ENCODE data around the gene SMIM21. TPM values are rescaled to one million over a fixed set of nuclear protein-coding genes. Genes with fewer than 3 reads are reported as not detected.

SMIM21 gene
- polyA plus RNA-seq (not detected in 3 replicates), polyA minus RNA-seq (not detected in 3 replicates)
- not detected for polyA plus RNA-seq (2011; ENCODE audit: low read depth)
- polyA plus RNA-seq (2011; cell fraction: cytosol; rRNA removed) = not detected in 2 replicates
- polyA plus RNA-seq (2011; cell fraction: nucleus; rRNA removed) = not detected in 2 replicates
- not detected in 2 replicates for polyA plus RNA-seq (2012; ENCODE audit: low replicate concordance)
- polyA minus RNA-seq (2011; cell fraction: cytosol; rRNA and poly(A)+ RNA removed) = not detected
- polyA minus RNA-seq (2011; cell fraction: nucleus; rRNA and poly(A)+ RNA removed) = not detected in 2 replicates

- Histone ChIP-seq H3K4me3 (ENCODE audit: control insufficient read depth in 2 of 3, extremely low read depth in 1 of 3, insufficient read depth in 2 of 3, low read depth in 1 of 3, low read length in 3 of 3) (no peak within 1 kb of the TSS), H3K9ac (ENCODE audit: control insufficient read depth, extremely low read depth, insufficient read depth, low read length) (no peak within 1 kb of the TSS), H3K36me3 (ENCODE audit: control insufficient read depth in 2 of 2, extremely low read depth in 1 of 2, insufficient read depth in 2 of 2, low read length in 2 of 2) (no peaks in the 10 kb centered on the region), H3K4me2 (ENCODE audit: control insufficient read depth, extremely low read depth, insufficient read depth, low read depth, low read length) (no peak within 1 kb of the TSS), H3K27me3 (ENCODE audit: control insufficient read depth, extremely low read depth, insufficient read depth, low read length) (peaks cover 3% of the 10 kb centered on the region), H4K20me1 (ENCODE audit: control insufficient read depth, extremely low read depth, insufficient read depth, low read length) (no peaks in the 10 kb centered on the region), H3K9me1 (ENCODE audit: control insufficient read depth, extremely low read depth, insufficient read depth, low read length) (no peaks in the 10 kb centered on the region), H3K4me1 (ENCODE audit: control insufficient read depth, extremely low read depth, insufficient read depth, low read length) (no peaks in the 10 kb centered on the region), H3K9me3 (ENCODE audit: control insufficient read depth, low read depth, low read length) (no peaks in the 10 kb centered on the region), H2AFZ (ENCODE audit: control insufficient read depth, low read length) (no peak within 1 kb of the TSS), H3K79me2 (ENCODE audit: control insufficient read depth, insufficient read depth, low read length) (no peaks in the 10 kb centered on the region), H3K27ac (ENCODE audit: control insufficient read depth, insufficient read depth, low read length) (no peak within 1 kb of the TSS)
- TF ChIP-seq EZH2 (IDR thresholded peaks at IDR 0.05; ENCODE audit: low read length) (no peak), CTCF (optimal IDR thresholded peaks at IDR 0.05 in 1 of 3, IDR thresholded peaks at IDR 0.05 in 1 of 3, conservative IDR thresholded peaks at IDR 0.05 in 1 of 3; ENCODE audit: extremely low read depth in 1 of 3, insufficient read depth in 2 of 3, low read length in 3 of 3) (no peak)
- dilution Hi-C loops (cut with MboI; ENCODE audit: extremely low pct_ligation_motif_present, low sequenced_read_pairs) = no loop called here
- FAIRE-seq = no peak
- DNase-seq (ENCODE audit: low read depth, low spot score) = no peak
Measured at GRCh38 chr18:75427603-75428002, at the start of gene SMIM21. Gene SMIM21 (minus strand): TSS chr18:75427703. CDS start chr18:75427563, 140 bp downstream.

DNA sequence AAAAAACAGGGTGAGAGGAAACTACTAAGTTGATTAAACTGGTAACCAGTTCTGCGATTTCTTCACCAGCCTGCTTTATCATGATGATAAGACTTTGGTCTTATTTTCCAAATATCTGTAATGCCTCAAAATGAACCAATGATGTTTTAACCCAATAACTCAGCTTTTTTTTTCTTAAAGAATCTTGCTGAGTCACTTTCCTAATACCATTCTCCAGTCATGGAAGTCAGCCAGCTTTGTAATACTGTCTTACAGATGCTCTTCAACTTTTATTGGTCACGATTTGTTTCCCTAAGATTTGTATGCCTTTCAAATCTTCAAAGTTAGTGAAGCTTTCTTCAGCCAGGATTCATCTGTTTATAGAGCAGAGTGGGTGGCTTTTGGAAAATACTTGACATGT lies 47.7 kb upstream of the SMIM21 start:
- Histone ChIP-seq H3K4me3 (ENCODE audit: control insufficient read depth in 2 of 3, extremely low read depth in 1 of 3, insufficient read depth in 2 of 3, low read depth in 1 of 3, low read length in 3 of 3) (no peak overlapping the region), H3K27me3 (ENCODE audit: control insufficient read depth, extremely low read depth, insufficient read depth, low read length) (no peaks in the 10 kb centered on the region), H3K9ac (ENCODE audit: control insufficient read depth, extremely low read depth, insufficient read depth, low read length) (no peak overlapping the region), H3K4me1 (ENCODE audit: control insufficient read depth, extremely low read depth, insufficient read depth, low read length) (no peaks in the 10 kb centered on the region), H3K9me3 (ENCODE audit: control insufficient read depth, low read depth, low read length) (no peaks in the 10 kb centered on the region), H3K79me2 (ENCODE audit: control insufficient read depth, insufficient read depth, low read length) (no peaks in the 10 kb centered on the region), H2AFZ (ENCODE audit: control insufficient read depth, low read length) (no peak overlapping the region), H3K9me1 (ENCODE audit: control insufficient read depth, extremely low read depth, insufficient read depth, low read length) (no peaks in the 10 kb centered on the region), H4K20me1 (ENCODE audit: control insufficient read depth, extremely low read depth, insufficient read depth, low read length) (no peaks in the 10 kb centered on the region), H3K4me2 (ENCODE audit: control insufficient read depth, extremely low read depth, insufficient read depth, low read depth, low read length) (no peak overlapping the region), H3K36me3 (ENCODE audit: control insufficient read depth in 2 of 2, extremely low read depth in 1 of 2, insufficient read depth in 2 of 2, low read length in 2 of 2) (no peaks in the 10 kb centered on the region), H3K27ac (ENCODE audit: control insufficient read depth, insufficient read depth, low read length) (no peak overlapping the region)
- FAIRE-seq (no peak), DNase-seq (ENCODE audit: low read depth, low spot score) (no peak)
- dilution Hi-C loops (cut with MboI; ENCODE audit: extremely low pct_ligation_motif_present, low sequenced_read_pairs) = no loop called here
- TF ChIP-seq CTCF (optimal IDR thresholded peaks at IDR 0.05 in 1 of 3, IDR thresholded peaks at IDR 0.05 in 1 of 3, conservative IDR thresholded peaks at IDR 0.05 in 1 of 3; ENCODE audit: extremely low read depth in 1 of 3, insufficient read depth in 2 of 3, low read length in 3 of 3) (no peak), EZH2 (IDR thresholded peaks at IDR 0.05; ENCODE audit: low read length) (no peak)
